H9 (cell line): ENCODE measurements around the gene ADGRG4. TPM values are rescaled to one million over a fixed set of nuclear protein-coding genes. Genes with fewer than 3 reads are reported as not detected.

Experiments
- DNase-seq: peaks from one replicate; pipeline ENCODE4 v3.0.0-alpha.2; 2017
- H2AFZ ChIP-seq: one replicate; pipeline ENCODE4 v1.6.1; 2013; ENCODE audit warnings: mild to moderate bottlenecking, low read length, control low read depth, moderate library complexity
- H2AK5ac ChIP-seq: 2 replicates; pipeline ENCODE4 v1.6.1; 2013; ENCODE audit warnings: low read length, control low read depth, mixed read lengths; ENCODE audit not compliant: insufficient read length
- H2BK120ac ChIP-seq: one replicate; pipeline ENCODE4 v1.6.1; 2013; ENCODE audit warnings: low read depth, mild to moderate bottlenecking, low read length, control low read depth, inconsistent platforms; ENCODE audit not compliant: poor library complexity, severe bottlenecking
- H2BK12ac ChIP-seq: 2 replicates; pipeline ENCODE4 v1.6.1; 2013; ENCODE audit warnings: low read length, control low read depth, mixed read lengths, low read depth; ENCODE audit not compliant: insufficient read length
- H2BK15ac ChIP-seq: 2 replicates; pipeline ENCODE4 v1.6.1; 2013; ENCODE audit warnings: low read depth, low read length, control low read depth
- H2BK20ac ChIP-seq: one replicate; pipeline ENCODE4 v1.6.1; 2013; ENCODE audit warnings: low read depth, mild to moderate bottlenecking, low read length, control low read depth, inconsistent platforms; ENCODE audit not compliant: poor library complexity, severe bottlenecking
- H2BK5ac ChIP-seq: 2 replicates; pipeline ENCODE4 v1.6.1; 2013; ENCODE audit warnings: low read length, control low read depth, mixed read lengths; ENCODE audit not compliant: insufficient read length
- H3K14ac ChIP-seq: 2 replicates; pipeline ENCODE4 v1.6.1; 2013; ENCODE audit warnings: low read length, control low read depth; ENCODE audit not compliant: insufficient read depth
- H3K18ac ChIP-seq: 2 replicates; pipeline ENCODE4 v1.6.1; 2013; ENCODE audit warnings: low read depth, mild to moderate bottlenecking, mixed read lengths, low read length, control low read depth; ENCODE audit not compliant: insufficient read length
- H3K23ac ChIP-seq: 2 replicates; pipeline ENCODE4 v1.6.1; 2013; ENCODE audit warnings: low read length, control low read depth, mixed read lengths, low read depth; ENCODE audit not compliant: insufficient read length
- H3K23me2 ChIP-seq: 2 replicates; pipeline ENCODE4 v1.6.1; 2013; ENCODE audit warnings: low read depth, mild to moderate bottlenecking, mixed read lengths, low read length, control low read depth; ENCODE audit not compliant: insufficient read length, poor library complexity, severe bottlenecking
- H3K27ac ChIP-seq: 2 replicates; pipeline ENCODE4 v1.5.1; 2013; ENCODE audit warnings: low read length, control low read depth, mixed read lengths, low read depth; ENCODE audit not compliant: insufficient read length
- H3K27me3 ChIP-seq: 2 replicates; pipeline ENCODE4 v1.6.1; 2013; ENCODE audit warnings: low read length, control low read depth, inconsistent platforms; ENCODE audit not compliant: insufficient read depth
- H3K4ac ChIP-seq: 2 replicates; pipeline ENCODE4 v1.6.1; 2013; ENCODE audit warnings: low read depth, mild to moderate bottlenecking, control low read depth, inconsistent platforms, low read length, moderate library complexity
- H3K4me1 ChIP-seq: 2 replicates; pipeline ENCODE4 v1.6.1; 2013; ENCODE audit warnings: low read length, control low read depth, inconsistent platforms; ENCODE audit not compliant: insufficient read depth
- H3K4me2 ChIP-seq: 2 replicates; pipeline ENCODE4 v1.6.1; 2013; ENCODE audit warnings: low read length, control low read depth, mixed read lengths; ENCODE audit not compliant: insufficient read length, insufficient read depth
- H3K56ac ChIP-seq: 2 replicates; pipeline ENCODE4 v1.6.1; 2013; ENCODE audit warnings: low read depth, mild to moderate bottlenecking, mixed read lengths, low read length, control low read depth; ENCODE audit not compliant: insufficient read length
- H3K79me1 ChIP-seq: 2 replicates; pipeline ENCODE4 v1.6.1; 2013; ENCODE audit warnings: low read depth, mild to moderate bottlenecking, moderate library complexity, low read length, control low read depth, inconsistent platforms; ENCODE audit not compliant: insufficient read depth, poor library complexity, severe bottlenecking
- H3K79me2 ChIP-seq: 2 replicates; pipeline ENCODE4 v1.6.1; 2013; ENCODE audit warnings: low read length, control low read depth, inconsistent platforms; ENCODE audit not compliant: insufficient read depth
- H3K9ac ChIP-seq: 2 replicates; pipeline ENCODE4 v1.6.1; 2013; ENCODE audit warnings: low read length, control low read depth, mixed read lengths; ENCODE audit not compliant: insufficient read length; ENCODE audit errors: extremely low read depth
- H3K9me3 ChIP-seq: one replicate; pipeline ENCODE4 v1.6.1; 2013; ENCODE audit warnings: low read depth, low read length, inconsistent platforms; ENCODE audit not compliant: control insufficient read depth
- H3T11ph ChIP-seq: one replicate; pipeline ENCODE4 v1.6.1; 2013; ENCODE audit warnings: mild to moderate bottlenecking, low read length, control low read depth, inconsistent platforms
- H4K20me1 ChIP-seq: one replicate; pipeline ENCODE4 v1.6.1; 2013; ENCODE audit not compliant: control insufficient read depth, insufficient read length, insufficient read depth
- H4K5ac ChIP-seq: 2 replicates; pipeline ENCODE4 v1.6.1; 2013; ENCODE audit warnings: low read depth, mild to moderate bottlenecking, mixed read lengths, low read length, control low read depth; ENCODE audit not compliant: insufficient read length
- H4K8ac ChIP-seq: replicated peaks from 2 replicates; pipeline ENCODE4 v1.6.1; 2013; ENCODE audit warnings: low read length, control low read depth, mixed read lengths, low read depth; ENCODE audit not compliant: insufficient read length
- H4K91ac ChIP-seq: 2 replicates; pipeline ENCODE4 v1.6.1; 2013; ENCODE audit warnings: low read depth, mild to moderate bottlenecking, moderate library complexity, mixed read lengths, low read length, control low read depth; ENCODE audit not compliant: insufficient read length
- H3K27ac Mint-ChIP-seq, 3 experiments: 2 replicates in 2 of 3; 3 replicates in 1 of 3; pipeline ENCODE4 v1.8.0; 2020 to 2021; ENCODE audit warnings: mixed read lengths in 3 of 3, mild to moderate bottlenecking in 1 of 3, moderate library complexity in 1 of 3
- H3K27me3 Mint-ChIP-seq: 2 replicates; pipeline ENCODE4 v1.8.0; 2021; ENCODE audit warnings: low read depth, mild to moderate bottlenecking, moderate library complexity, mixed read lengths
- H3K36me3 Mint-ChIP-seq, 3 experiments: 2 replicates in 2 of 3; 3 replicates in 1 of 3; pipeline ENCODE4 v1.8.0; 2020 to 2021; ENCODE audit warnings: low read depth in 3 of 3, mixed read lengths in 3 of 3; ENCODE audit not compliant: insufficient read depth in 1 of 3
- H3K4me1 Mint-ChIP-seq, 2 experiments: 2 replicates each; pipeline ENCODE4 v1.8.0; 2020; ENCODE audit warnings: mixed read lengths in 2 of 2
- H3K4me3 Mint-ChIP-seq, 2 experiments: 2 replicates in 1 of 2; 3 replicates in 1 of 2; pipeline ENCODE4 v1.8.0; 2020 to 2021; ENCODE audit warnings: mild to moderate bottlenecking in 2 of 2, mixed read lengths in 2 of 2, moderate library complexity in 1 of 2
- H3K9me3 Mint-ChIP-seq, 2 experiments: 2 replicates in 1 of 2; 3 replicates in 1 of 2; pipeline ENCODE4 v1.8.0; 2020; ENCODE audit warnings: mild to moderate bottlenecking in 2 of 2, mixed read lengths in 2 of 2, moderate library complexity in 1 of 2
- WGBS: extraction: QIAGEN DNeasy Blood & Tissue Kit; methylation state at CpG from one replicate; pipeline ENCODE4 v1.1.7; 2013; ENCODE audit warnings: missing lambda C conversion rate, low lambda C conversion rate, mixed read lengths; ENCODE audit not compliant: insufficient read length; ENCODE audit errors: extremely low coverage; 5-methylcytosine and 5-hydroxymethylcytosine counted together
- total RNA-seq: library from RNA; stranded (reverse); gene quantifications from 2 replicates; pipeline ENCODE4 v1.2.1, GENCODE V29; 2021
- TF ChIP-seq, protein P1 (sequence below): fragments of 200-600 bp; sonication (generic); conservative IDR thresholded peaks from 3 replicates; pipeline ENCODE4 v1.8.0; 2021; ENCODE audit warnings: antibody characterized with exemption, mild to moderate bottlenecking

Gene ADGRG4
- total RNA-seq, 1 experiment from 2014 or later, result not detected

DNA sequence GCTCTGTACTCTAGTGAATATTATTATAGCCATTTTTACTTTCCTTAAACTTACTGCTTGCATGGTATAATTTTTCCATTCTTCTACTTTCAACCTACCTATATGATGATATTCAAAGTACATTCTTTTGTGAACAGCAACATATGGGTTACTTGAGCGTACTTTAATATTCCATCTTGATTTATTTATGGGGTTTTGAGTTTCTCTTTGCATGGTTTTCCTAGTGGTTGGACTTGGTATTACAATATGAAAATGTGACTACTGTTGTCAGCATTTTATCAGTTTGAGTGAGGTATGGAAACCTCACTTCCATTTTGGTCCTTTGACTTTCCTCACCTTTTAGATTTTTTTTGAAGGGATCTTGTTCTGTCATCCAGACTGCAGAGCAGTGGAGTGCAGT lies 35.9 kb downstream of the ADGRG4 start:
- Histone ChIP-seq H3K79me2 (no peaks in the 10 kb centered on the region), H3K18ac (no peak overlapping the region), H3K27me3 (no peaks in the 10 kb centered on the region), H3K4me1 (no peaks in the 10 kb centered on the region), H2BK20ac (no peak overlapping the region), H4K8ac (no peak overlapping the region), H4K91ac (no peak overlapping the region), H2BK5ac (no peak overlapping the region), H4K20me1 (no peaks in the 10 kb centered on the region), H3K27ac (no peak overlapping the region), H3K4me2 (no peak overlapping the region), H3K79me1 (no peaks in the 10 kb centered on the region), H2AK5ac (no peak overlapping the region), H2AFZ (no peak overlapping the region), H4K5ac (no peak overlapping the region), H3K56ac (no peak overlapping the region), H3K23ac (no peak overlapping the region), H2BK120ac (no peak overlapping the region), H2BK12ac (no peak overlapping the region), H3K9me3 (peaks cover 13% of the 10 kb centered on the region), H3T11ph (no peak overlapping the region), H3K9ac (no peak overlapping the region), H3K4ac (no peak overlapping the region), H2BK15ac (no peak overlapping the region), H3K14ac (no peak overlapping the region), H3K23me2 (no peaks in the 10 kb centered on the region)
- TF ChIP-seq, protein P1, sequence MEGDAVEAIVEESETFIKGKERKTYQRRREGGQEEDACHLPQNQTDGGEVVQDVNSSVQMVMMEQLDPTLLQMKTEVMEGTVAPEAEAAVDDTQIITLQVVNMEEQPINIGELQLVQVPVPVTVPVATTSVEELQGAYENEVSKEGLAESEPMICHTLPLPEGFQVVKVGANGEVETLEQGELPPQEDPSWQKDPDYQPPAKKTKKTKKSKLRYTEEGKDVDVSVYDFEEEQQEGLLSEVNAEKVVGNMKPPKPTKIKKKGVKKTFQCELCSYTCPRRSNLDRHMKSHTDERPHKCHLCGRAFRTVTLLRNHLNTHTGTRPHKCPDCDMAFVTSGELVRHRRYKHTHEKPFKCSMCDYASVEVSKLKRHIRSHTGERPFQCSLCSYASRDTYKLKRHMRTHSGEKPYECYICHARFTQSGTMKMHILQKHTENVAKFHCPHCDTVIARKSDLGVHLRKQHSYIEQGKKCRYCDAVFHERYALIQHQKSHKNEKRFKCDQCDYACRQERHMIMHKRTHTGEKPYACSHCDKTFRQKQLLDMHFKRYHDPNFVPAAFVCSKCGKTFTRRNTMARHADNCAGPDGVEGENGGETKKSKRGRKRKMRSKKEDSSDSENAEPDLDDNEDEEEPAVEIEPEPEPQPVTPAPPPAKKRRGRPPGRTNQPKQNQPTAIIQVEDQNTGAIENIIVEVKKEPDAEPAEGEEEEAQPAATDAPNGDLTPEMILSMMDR, result peak; percentile 57
- Mint-ChIP-seq H3K9me3 (peaks cover 40 to 45% of the 10 kb centered on the region in 2 experiments), H3K36me3 (peaks cover 0 to 3% (median 0%) of the 10 kb centered on the region in 3 experiments; a peak in 1 of 7 replicates), H3K27me3 (peaks cover 6% of the 10 kb centered on the region), H3K27ac (no peak overlapping the region), H3K4me1 (no peaks in the 10 kb centered on the region), H3K4me3 (no peak overlapping the region)
- no CpG with 5 or more reads among the region's 1 CpG for WGBS
- no peak for DNase-seq
